WTC11 (cell line): ENCODE measurements around the gene PDE11A.

Experiments
- CBFB ChIP-seq: sonication (generic); formaldehyde crosslinking; IDR thresholded peaks from 2 replicates; pipeline ENCODE4 v1.8.1; 2022; ENCODE audit warnings: mild to moderate bottlenecking, low read depth, missing genetic modification reagents
- CREB1 ChIP-seq: sonication (generic); formaldehyde crosslinking; IDR thresholded peaks from 2 replicates; pipeline ENCODE4 v1.8.0; 2023; ENCODE audit warnings: mild to moderate bottlenecking, missing genetic modification reagents
- ELF4 ChIP-seq: sonication (generic); formaldehyde crosslinking; IDR thresholded peaks from 2 replicates; pipeline ENCODE4 v1.8.1; 2022; ENCODE audit warnings: low read depth, mild to moderate bottlenecking, moderate library complexity, missing genetic modification reagents
- NFYB ChIP-seq: sonication (generic); formaldehyde crosslinking; conservative IDR thresholded peaks from 2 replicates; pipeline ENCODE4 v1.8.0; 2022; ENCODE audit warnings: low read depth, missing genetic modification reagents
- NR3C1 ChIP-seq: sonication (generic); formaldehyde crosslinking; conservative IDR thresholded peaks from 2 replicates; pipeline ENCODE4 v1.8.1; 2023; ENCODE audit warnings: low read depth, mild to moderate bottlenecking, missing genetic modification reagents
- RELA ChIP-seq: sonication (generic); formaldehyde crosslinking; IDR thresholded peaks from 2 replicates; pipeline ENCODE4 v1.8.1; 2022; ENCODE audit warnings: missing genetic modification reagents, mild to moderate bottlenecking, borderline replicate concordance
- SP1 ChIP-seq: sonication (generic); formaldehyde crosslinking; conservative IDR thresholded peaks from 2 replicates; pipeline ENCODE4 v1.8.1; 2022; ENCODE audit warnings: missing genetic modification reagents
- TCF7 ChIP-seq: sonication (generic); formaldehyde crosslinking; IDR thresholded peaks from 2 replicates; pipeline ENCODE4 v1.8.0; 2022; ENCODE audit warnings: mild to moderate bottlenecking, low read depth, missing genetic modification reagents, moderate library complexity
- TEAD1 ChIP-seq: sonication (generic); formaldehyde crosslinking; IDR thresholded peaks from 2 replicates; pipeline ENCODE4 v1.8.0; 2022; ENCODE audit warnings: mild to moderate bottlenecking, missing genetic modification reagents
- ZNF317 ChIP-seq: sonication (generic); formaldehyde crosslinking; IDR thresholded peaks from 2 replicates; pipeline ENCODE4 v1.8.1; 2023; ENCODE audit warnings: low read depth, mild to moderate bottlenecking, moderate library complexity, missing genetic modification reagents, borderline replicate concordance
- TF ChIP-seq, protein P1 (sequence below): sonication (generic); formaldehyde crosslinking; IDR thresholded peaks from 2 replicates; pipeline ENCODE4 v1.8.0; 2023; ENCODE audit warnings: missing genetic modification reagents
- TF ChIP-seq, protein P2 (sequence below): sonication (generic); formaldehyde crosslinking; IDR thresholded peaks from 2 replicates; pipeline ENCODE4 v1.8.1; 2022; ENCODE audit warnings: low read depth, mild to moderate bottlenecking, moderate library complexity, missing genetic modification reagents, borderline replicate concordance
- TF ChIP-seq, protein P3 (sequence below): fragments of 200-600 bp; IDR thresholded peaks from 2 replicates; pipeline ENCODE4 v1.8.0; 2022; ENCODE audit warnings: antibody characterized with exemption
- TF ChIP-seq, protein P4 (sequence below): sonication (generic); formaldehyde crosslinking; conservative IDR thresholded peaks from 2 replicates; pipeline ENCODE4 v1.8.1; 2022; ENCODE audit warnings: mild to moderate bottlenecking, missing genetic modification reagents

DNA sequence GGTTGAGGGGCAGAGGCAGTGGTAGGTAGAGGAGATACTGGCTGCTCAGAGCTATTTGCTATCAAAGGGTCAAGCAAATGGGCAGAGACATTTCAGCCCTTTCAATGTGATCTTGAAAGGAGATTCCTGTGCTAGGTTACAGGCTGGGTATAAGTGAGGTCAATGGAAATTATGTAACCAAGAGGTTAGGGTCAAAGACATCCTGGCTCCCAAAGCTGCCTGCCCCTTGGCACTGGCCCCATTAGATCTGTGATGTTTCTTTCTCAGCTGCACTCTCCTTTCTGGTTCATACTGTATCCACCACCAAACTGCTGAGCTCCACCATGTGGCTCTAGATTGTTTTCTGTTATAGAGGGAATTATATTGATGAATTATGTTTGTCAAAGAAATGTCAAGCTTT, 479.6 kb downstream of the PDE11A start:
- TF ChIP-seq TCF7 (CRISPR knock-in tag): no peak
- no peak for TF ChIP-seq CBFB (CRISPR knock-in tag)
- TF ChIP-seq, protein P1, sequence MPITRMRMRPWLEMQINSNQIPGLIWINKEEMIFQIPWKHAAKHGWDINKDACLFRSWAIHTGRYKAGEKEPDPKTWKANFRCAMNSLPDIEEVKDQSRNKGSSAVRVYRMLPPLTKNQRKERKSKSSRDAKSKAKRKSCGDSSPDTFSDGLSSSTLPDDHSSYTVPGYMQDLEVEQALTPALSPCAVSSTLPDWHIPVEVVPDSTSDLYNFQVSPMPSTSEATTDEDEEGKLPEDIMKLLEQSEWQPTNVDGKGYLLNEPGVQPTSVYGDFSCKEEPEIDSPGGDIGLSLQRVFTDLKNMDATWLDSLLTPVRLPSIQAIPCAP (CRISPR knock-in tag): no peak
- TF ChIP-seq, protein P2, sequence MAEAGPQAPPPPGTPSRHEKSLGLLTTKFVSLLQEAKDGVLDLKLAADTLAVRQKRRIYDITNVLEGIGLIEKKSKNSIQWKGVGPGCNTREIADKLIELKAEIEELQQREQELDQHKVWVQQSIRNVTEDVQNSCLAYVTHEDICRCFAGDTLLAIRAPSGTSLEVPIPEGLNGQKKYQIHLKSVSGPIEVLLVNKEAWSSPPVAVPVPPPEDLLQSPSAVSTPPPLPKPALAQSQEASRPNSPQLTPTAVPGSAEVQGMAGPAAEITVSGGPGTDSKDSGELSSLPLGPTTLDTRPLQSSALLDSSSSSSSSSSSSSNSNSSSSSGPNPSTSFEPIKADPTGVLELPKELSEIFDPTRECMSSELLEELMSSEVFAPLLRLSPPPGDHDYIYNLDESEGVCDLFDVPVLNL (CRISPR knock-in tag): no peak
- TF ChIP-seq ZNF317: no peak
- TF ChIP-seq, protein P3, sequence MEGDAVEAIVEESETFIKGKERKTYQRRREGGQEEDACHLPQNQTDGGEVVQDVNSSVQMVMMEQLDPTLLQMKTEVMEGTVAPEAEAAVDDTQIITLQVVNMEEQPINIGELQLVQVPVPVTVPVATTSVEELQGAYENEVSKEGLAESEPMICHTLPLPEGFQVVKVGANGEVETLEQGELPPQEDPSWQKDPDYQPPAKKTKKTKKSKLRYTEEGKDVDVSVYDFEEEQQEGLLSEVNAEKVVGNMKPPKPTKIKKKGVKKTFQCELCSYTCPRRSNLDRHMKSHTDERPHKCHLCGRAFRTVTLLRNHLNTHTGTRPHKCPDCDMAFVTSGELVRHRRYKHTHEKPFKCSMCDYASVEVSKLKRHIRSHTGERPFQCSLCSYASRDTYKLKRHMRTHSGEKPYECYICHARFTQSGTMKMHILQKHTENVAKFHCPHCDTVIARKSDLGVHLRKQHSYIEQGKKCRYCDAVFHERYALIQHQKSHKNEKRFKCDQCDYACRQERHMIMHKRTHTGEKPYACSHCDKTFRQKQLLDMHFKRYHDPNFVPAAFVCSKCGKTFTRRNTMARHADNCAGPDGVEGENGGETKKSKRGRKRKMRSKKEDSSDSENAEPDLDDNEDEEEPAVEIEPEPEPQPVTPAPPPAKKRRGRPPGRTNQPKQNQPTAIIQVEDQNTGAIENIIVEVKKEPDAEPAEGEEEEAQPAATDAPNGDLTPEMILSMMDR: no peak
- no peak for TF ChIP-seq CREB1 (CRISPR knock-in tag)
- no peak for TF ChIP-seq ELF4 (CRISPR knock-in tag)
- no peak for TF ChIP-seq RELA (CRISPR knock-in tag)
- TF ChIP-seq NR3C1 (CRISPR knock-in tag): no peak
- TF ChIP-seq NFYB: no peak
- TF ChIP-seq, protein P4, sequence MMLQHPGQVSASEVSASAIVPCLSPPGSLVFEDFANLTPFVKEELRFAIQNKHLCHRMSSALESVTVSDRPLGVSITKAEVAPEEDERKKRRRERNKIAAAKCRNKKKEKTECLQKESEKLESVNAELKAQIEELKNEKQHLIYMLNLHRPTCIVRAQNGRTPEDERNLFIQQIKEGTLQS: no peak
- TF ChIP-seq SP1 (CRISPR knock-in tag): no peak
- TF ChIP-seq TEAD1 (CRISPR knock-in tag): no peak
